Measurements from ENCODE around the gene GIPC3.

The GIPC3 gene

GRCh38 chr19:3557461-3558248 lies 27.6 kb upstream of the GIPC3 start, which contains the start of gene MFSD12 (continued):
- TF ChIP-seq ZNF449 (tag by site-specific recombination; IDR thresholded peaks at IDR 0.05) (0 out of 2 replicates have a peak, but pooled peaks have one; percentile 32), SCRT1 (tag by site-specific recombination; IDR thresholded peaks at IDR 0.05; ENCODE audit: borderline replicate concordance) (no peak), ZNF211 (tag by site-specific recombination; IDR thresholded peaks at IDR 0.05; ENCODE audit: low read depth) (no peak), ZNF639 (tag by site-specific recombination; IDR thresholded peaks at IDR 0.05) (no peak; the same call in none of the 2 replicates), KLF9 (tag by site-specific recombination; IDR thresholded peaks at IDR 0.05; ENCODE audit: low read depth) (peak; percentile 94), ZFP69B (tag by site-specific recombination; IDR thresholded peaks at IDR 0.05) (peak; percentile 79), ZNF776 (tag by site-specific recombination; IDR thresholded peaks at IDR 0.05; ENCODE audit: borderline replicate concordance) (no peak), ZNF174 (tag by site-specific recombination; IDR thresholded peaks at IDR 0.05) (no peak), ZNF549 (tag by site-specific recombination; IDR thresholded peaks at IDR 0.05) (no peak), ZNF202 (tag by site-specific recombination; IDR thresholded peaks at IDR 0.05; ENCODE audit: borderline replicate concordance) (no peak), INSM2 (tag by site-specific recombination; IDR thresholded peaks at IDR 0.05) (peak; percentile 55; the same call in 1 of the 2 replicates), ZBTB8A (tag by site-specific recombination; IDR thresholded peaks at IDR 0.05) (peak; percentile 93), ZNF23 (tag by site-specific recombination; IDR thresholded peaks at IDR 0.05; ENCODE audit: borderline replicate concordance) (no peak), ZNF221 (tag by site-specific recombination; IDR thresholded peaks at IDR 0.05; ENCODE audit: borderline replicate concordance) (no peak), ZNF133 (tag by site-specific recombination; IDR thresholded peaks at IDR 0.05) (no peak), ZNF169 (tag by site-specific recombination; IDR thresholded peaks at IDR 0.05) (0 out of 2 replicates have a peak, but pooled peaks have one; percentile 48), ZNF394 (tag by site-specific recombination; IDR thresholded peaks at IDR 0.05; ENCODE audit: borderline replicate concordance) (no peak), ZNF24 (tag by site-specific recombination; IDR thresholded peaks at IDR 0.05) (no peak; the same call in 1 of the 2 replicates), ZNF292 (tag by site-specific recombination; IDR thresholded peaks at IDR 0.05; ENCODE audit: borderline replicate concordance, low read depth) (no peak), ZNF48 (tag by site-specific recombination; IDR thresholded peaks at IDR 0.05) (no peak), RBAK (tag by site-specific recombination; IDR thresholded peaks at IDR 0.05) (no peak), HIC1 (tag by site-specific recombination; IDR thresholded peaks at IDR 0.05) (peak; percentile 68), YY2 (tag by site-specific recombination; IDR thresholded peaks at IDR 0.05) (peak; percentile 48; the same call in 1 of the 2 replicates), ZNF692 (tag by site-specific recombination; IDR thresholded peaks at IDR 0.05) (peak; percentile 92), REPIN1 (tag by site-specific recombination; IDR thresholded peaks at IDR 0.05; ENCODE audit: low read depth) (peak; percentile 70; the same call in 1 of the 2 replicates), GLI2 (tag by site-specific recombination; IDR thresholded peaks at IDR 0.05; ENCODE audit: borderline replicate concordance, low read depth) (no peak), ZNF404 (tag by site-specific recombination; IDR thresholded peaks at IDR 0.05) (no peak), SALL2 (tag by site-specific recombination; IDR thresholded peaks at IDR 0.05; ENCODE audit: borderline replicate concordance) (no peak), ZNF362 (tag by site-specific recombination; IDR thresholded peaks at IDR 0.05) (no peak), ZNF626 (tag by site-specific recombination; IDR thresholded peaks at IDR 0.05) (no peak)
